ENCODE measurements around the gene PPM1L. TPM values are rescaled to one million over a fixed set of nuclear protein-coding genes. Genes with fewer than 3 reads are reported as not detected.

The PPM1L gene
- total RNA-seq, 1 donor from 2014 or later: 14.1 TPM

DNA sequence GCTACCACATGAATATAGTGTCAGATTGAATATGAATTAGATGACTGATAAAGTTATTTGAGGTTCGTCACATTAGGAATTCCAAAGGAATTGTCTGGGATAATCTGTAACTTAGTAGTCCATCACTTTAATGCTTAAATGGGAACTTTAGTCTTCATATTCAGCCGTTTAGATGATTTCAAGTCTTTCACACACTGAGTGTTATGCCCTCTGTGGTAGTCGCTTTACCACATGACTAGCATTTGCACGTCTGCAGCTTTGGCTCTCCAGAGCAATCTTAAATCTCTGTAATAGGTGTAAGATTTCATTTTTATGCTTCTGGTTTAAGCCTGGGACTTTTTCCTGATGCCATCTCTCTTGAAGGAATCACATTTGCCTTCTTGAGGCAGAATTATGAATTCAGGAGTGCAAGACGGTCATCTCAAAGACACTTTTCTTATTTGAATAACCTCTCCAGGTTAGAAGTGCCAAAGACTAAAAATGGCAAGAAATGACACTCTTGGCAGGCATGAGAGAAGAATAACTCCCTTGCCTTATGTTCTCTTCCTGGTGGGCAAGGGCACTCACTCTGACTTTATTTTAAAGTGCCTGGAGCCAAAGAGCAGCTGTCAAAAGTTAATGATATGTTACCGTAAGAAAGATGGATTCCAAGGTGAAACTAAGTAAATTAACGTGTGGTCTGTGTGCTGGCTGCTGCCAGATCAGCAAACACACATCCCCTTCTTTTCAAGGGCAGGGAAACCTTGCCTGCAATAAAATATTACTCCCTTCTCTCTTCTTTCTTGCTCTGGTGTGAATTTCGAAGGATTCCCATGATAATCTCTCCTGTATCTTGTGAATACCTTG is 195.8 kb downstream of the PPM1L start:
- H3K4me1 ChIP-seq (ENCODE audit: control insufficient read depth in 3 of 3, insufficient read depth in 3 of 3, low read length in 3 of 3): peaks cover 4 to 25% (median 7%) of the 10 kb centered on the region in 3 donors
- no peaks in the 10 kb centered on the region for H3K9me3 ChIP-seq (ENCODE audit: control insufficient read depth in 3 of 3, low read length in 3 of 3)
- no peaks in the 10 kb centered on the region for H3K27me3 ChIP-seq (ENCODE audit: control insufficient read depth in 3 of 3, insufficient read depth in 3 of 3, low read length in 3 of 3)
- H3K9ac ChIP-seq (ENCODE audit: low read depth in 1 of 3, low read length in 3 of 3): peak overlapping the region in 2 of 3 donors; percentile 2 to 25
- no peak overlapping the region for H3K27ac ChIP-seq (ENCODE audit: low read depth, low read length)
- peak overlapping the region in 1 of 3 donors; percentile 3 for H3K4me3 ChIP-seq (ENCODE audit: low read length in 3 of 3)
- H3K36me3 ChIP-seq (ENCODE audit: control insufficient read depth in 3 of 3, insufficient read depth in 3 of 3, low read length in 3 of 3): no peaks in the 10 kb centered on the region

DNA sequence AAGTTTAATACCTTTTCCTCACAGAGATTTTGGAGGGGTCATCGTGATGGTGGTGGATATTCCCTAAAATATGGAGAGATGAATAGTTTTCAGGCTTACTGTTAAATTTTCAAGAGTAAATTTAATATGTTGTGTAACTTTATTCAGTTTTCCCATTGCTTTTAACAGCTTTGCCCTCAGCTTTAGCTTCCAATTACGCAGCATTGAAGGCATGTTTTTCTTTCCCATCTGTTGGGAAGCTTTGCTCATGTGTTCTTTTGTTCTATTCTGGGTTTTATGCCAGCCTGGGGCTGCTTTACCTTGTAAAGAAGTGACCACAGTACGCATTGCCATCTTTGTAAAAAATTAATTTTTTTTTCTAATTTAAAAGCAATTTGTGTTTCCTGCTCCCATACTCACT is 197.7 kb downstream of the PPM1L start:
- Histone ChIP-seq H3K27ac (ENCODE audit: low read depth, low read length) (no peak overlapping the region), H3K9me3 (ENCODE audit: control insufficient read depth in 3 of 3, low read length in 3 of 3) (no peaks in the 10 kb centered on the region), H3K9ac (ENCODE audit: low read depth in 1 of 3, low read length in 3 of 3) (no peak overlapping the region), H3K4me3 (ENCODE audit: low read length in 3 of 3) (no peak overlapping the region), H3K4me1 (ENCODE audit: control insufficient read depth in 3 of 3, insufficient read depth in 3 of 3, low read length in 3 of 3) (peaks cover 4 to 22% (median 7%) of the 10 kb centered on the region in 3 donors), H3K36me3 (ENCODE audit: control insufficient read depth in 3 of 3, insufficient read depth in 3 of 3, low read length in 3 of 3) (no peaks in the 10 kb centered on the region), H3K27me3 (ENCODE audit: control insufficient read depth in 3 of 3, insufficient read depth in 3 of 3, low read length in 3 of 3) (no peaks in the 10 kb centered on the region)

DNA sequence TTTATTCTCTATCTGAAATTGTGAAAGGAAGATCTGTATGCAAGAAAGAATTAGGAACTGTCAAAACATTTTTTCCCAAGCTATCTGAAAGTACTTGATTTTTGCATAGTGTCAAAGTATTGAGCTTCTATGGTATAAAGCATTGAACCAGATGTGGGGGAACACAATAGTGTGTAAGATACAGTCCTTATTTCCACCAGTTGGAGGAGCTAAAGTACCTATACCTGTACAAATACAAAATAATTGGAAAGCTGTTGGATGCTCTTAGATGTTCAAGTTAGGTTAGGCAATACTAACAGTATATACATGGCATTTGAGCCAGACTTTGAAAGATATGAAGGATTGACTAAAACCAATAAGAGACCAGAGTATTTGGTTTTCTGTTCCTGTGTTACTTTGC is 200.8 kb downstream of the PPM1L start:
- H3K27ac ChIP-seq (ENCODE audit: low read depth, low read length): no peak overlapping the region
- H3K36me3 ChIP-seq (ENCODE audit: control insufficient read depth in 3 of 3, insufficient read depth in 3 of 3, low read length in 3 of 3): no peaks in the 10 kb centered on the region
- H3K9me3 ChIP-seq (ENCODE audit: control insufficient read depth in 3 of 3, low read length in 3 of 3): no peaks in the 10 kb centered on the region
- peaks cover 0 to 7% (median 6%) of the 10 kb centered on the region in 3 donors for H3K4me1 ChIP-seq (ENCODE audit: control insufficient read depth in 3 of 3, insufficient read depth in 3 of 3, low read length in 3 of 3)
- H3K27me3 ChIP-seq (ENCODE audit: control insufficient read depth in 3 of 3, insufficient read depth in 3 of 3, low read length in 3 of 3): no peaks in the 10 kb centered on the region
- no peak overlapping the region for H3K4me3 ChIP-seq (ENCODE audit: low read length in 3 of 3)
- no peak overlapping the region for H3K9ac ChIP-seq (ENCODE audit: low read depth in 1 of 3, low read length in 3 of 3)

DNA sequence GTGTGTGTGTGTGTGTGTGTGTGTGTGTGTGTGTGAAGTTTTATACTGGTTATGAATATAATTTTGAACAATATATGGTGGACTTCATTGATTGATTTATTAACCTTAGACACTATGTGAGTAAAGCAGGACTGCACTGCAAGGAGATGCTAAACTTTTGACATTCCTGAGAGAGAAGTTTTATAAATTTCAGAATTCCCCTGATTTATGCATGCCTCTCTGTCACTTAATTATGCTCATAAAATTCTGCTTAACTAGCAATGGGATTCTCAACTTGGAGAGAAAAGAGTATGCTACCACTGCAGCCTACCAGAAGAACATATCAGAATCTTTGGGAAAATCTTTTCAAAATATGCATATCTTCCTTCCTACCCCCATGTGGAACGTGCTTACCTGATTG is 204.5 kb downstream of the PPM1L start:
- Histone ChIP-seq H3K27me3 (ENCODE audit: control insufficient read depth in 3 of 3, insufficient read depth in 3 of 3, low read length in 3 of 3) (no peaks in the 10 kb centered on the region), H3K36me3 (ENCODE audit: control insufficient read depth in 3 of 3, insufficient read depth in 3 of 3, low read length in 3 of 3) (peaks cover 0 to 10% (median 0%) of the 10 kb centered on the region in 3 donors), H3K4me3 (ENCODE audit: low read length in 3 of 3) (no peak overlapping the region), H3K27ac (ENCODE audit: low read depth, low read length) (no peak overlapping the region), H3K9ac (ENCODE audit: low read depth in 1 of 3, low read length in 3 of 3) (no peak overlapping the region), H3K4me1 (ENCODE audit: control insufficient read depth in 3 of 3, insufficient read depth in 3 of 3, low read length in 3 of 3) (no peaks in the 10 kb centered on the region), H3K9me3 (ENCODE audit: control insufficient read depth in 3 of 3, low read length in 3 of 3) (no peaks in the 10 kb centered on the region)

DNA sequence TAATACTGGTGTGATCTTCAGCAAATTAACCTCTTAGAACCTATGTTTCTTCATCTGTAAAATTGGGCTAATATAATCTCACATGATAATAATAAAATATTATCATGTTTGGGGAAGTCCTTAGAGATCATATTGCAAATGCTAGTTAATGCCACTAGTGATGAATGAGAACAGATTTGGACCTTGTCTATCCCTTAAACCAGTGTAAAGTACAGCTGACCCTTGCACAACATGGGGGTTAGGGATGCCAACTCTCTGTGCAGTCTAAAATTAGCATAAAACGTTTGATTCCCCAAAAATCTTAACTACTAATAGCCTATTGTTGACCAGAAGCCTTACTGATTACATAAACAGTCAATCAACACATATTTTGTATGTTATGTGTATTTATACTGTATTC is 207.9 kb downstream of the PPM1L start:
- Histone ChIP-seq H3K27me3 (ENCODE audit: control insufficient read depth in 3 of 3, insufficient read depth in 3 of 3, low read length in 3 of 3) (no peaks in the 10 kb centered on the region), H3K4me1 (ENCODE audit: control insufficient read depth in 3 of 3, insufficient read depth in 3 of 3, low read length in 3 of 3) (peaks cover 0 to 5% (median 0%) of the 10 kb centered on the region in 3 donors), H3K9me3 (ENCODE audit: control insufficient read depth in 3 of 3, low read length in 3 of 3) (no peaks in the 10 kb centered on the region), H3K4me3 (ENCODE audit: low read length in 3 of 3) (no peak overlapping the region), H3K36me3 (ENCODE audit: control insufficient read depth in 3 of 3, insufficient read depth in 3 of 3, low read length in 3 of 3) (peaks cover 0 to 10% (median 0%) of the 10 kb centered on the region in 3 donors), H3K27ac (ENCODE audit: low read depth, low read length) (no peak overlapping the region), H3K9ac (ENCODE audit: low read depth in 1 of 3, low read length in 3 of 3) (no peak overlapping the region)

DNA sequence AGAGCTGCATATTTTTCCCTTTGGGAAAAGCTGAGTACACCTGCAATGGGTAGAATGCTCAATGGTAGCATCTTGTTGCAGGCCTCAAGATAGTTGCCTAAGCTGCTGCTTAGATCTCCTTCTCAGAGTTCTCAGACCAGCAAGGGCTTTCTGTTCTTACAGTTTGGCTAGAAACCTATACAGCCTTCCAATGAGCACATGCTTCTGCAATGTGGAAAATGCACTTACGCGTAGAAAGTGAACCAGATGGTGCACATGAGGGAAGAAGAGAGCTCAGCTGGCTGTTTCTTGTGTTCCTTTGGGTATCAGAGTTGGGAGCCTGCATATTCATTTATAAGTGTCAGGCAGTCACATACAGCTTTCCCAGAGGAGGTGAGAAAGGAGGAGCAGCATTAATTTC is 212.7 kb downstream of the PPM1L start:
- Histone ChIP-seq H3K9me3 (ENCODE audit: control insufficient read depth in 3 of 3, low read length in 3 of 3) (no peaks in the 10 kb centered on the region), H3K36me3 (ENCODE audit: control insufficient read depth in 3 of 3, insufficient read depth in 3 of 3, low read length in 3 of 3) (no peaks in the 10 kb centered on the region), H3K27ac (ENCODE audit: low read depth, low read length) (no peak overlapping the region), H3K4me3 (ENCODE audit: low read length in 3 of 3) (no peak overlapping the region), H3K9ac (ENCODE audit: low read depth in 1 of 3, low read length in 3 of 3) (no peak overlapping the region), H3K4me1 (ENCODE audit: control insufficient read depth in 3 of 3, insufficient read depth in 3 of 3, low read length in 3 of 3) (peaks cover 0 to 5% (median 0%) of the 10 kb centered on the region in 3 donors), H3K27me3 (ENCODE audit: control insufficient read depth in 3 of 3, insufficient read depth in 3 of 3, low read length in 3 of 3) (no peaks in the 10 kb centered on the region)

DNA sequence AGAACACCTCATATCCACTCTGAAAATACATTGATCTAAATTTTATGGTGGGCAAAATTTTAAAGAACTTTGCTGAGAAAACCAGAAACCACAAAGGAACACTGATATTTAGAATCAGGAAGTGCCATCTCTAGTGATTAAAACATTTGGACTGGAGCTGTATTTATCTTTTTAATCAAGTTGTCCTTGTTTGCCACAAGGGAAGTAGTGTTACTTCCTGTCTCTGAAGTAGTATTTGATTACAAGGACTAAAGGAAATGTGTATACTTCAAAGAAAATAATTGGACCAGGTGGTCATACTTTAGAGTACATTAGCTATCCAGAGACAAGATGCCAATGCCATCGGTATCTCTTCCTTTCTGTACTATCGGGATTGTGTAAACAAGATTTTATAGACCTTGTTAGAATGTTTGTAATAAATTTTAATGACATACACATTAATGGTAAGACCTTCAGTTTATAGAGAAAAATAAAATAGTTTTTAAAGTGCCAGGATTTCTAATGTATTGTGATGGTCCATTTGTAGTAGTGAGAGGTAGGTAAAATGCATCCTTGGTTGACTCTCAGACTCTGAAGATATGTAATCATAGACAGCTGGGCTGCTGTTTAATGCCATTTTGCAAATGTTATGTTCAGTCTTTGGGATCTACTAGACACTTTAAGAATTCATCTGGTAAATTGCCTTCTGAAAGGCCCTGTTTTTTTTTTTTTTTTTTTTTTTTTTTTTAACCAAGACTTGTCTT is 217.2 kb downstream of the PPM1L start:
- Histone ChIP-seq H3K4me1 (ENCODE audit: control insufficient read depth in 3 of 3, insufficient read depth in 3 of 3, low read length in 3 of 3) (peaks cover 0 to 5% (median 0%) of the 10 kb centered on the region in 3 donors), H3K36me3 (ENCODE audit: control insufficient read depth in 3 of 3, insufficient read depth in 3 of 3, low read length in 3 of 3) (no peaks in the 10 kb centered on the region), H3K27me3 (ENCODE audit: control insufficient read depth in 3 of 3, insufficient read depth in 3 of 3, low read length in 3 of 3) (no peaks in the 10 kb centered on the region), H3K4me3 (ENCODE audit: low read length in 3 of 3) (no peak overlapping the region), H3K9me3 (ENCODE audit: control insufficient read depth in 3 of 3, low read length in 3 of 3) (no peaks in the 10 kb centered on the region), H3K27ac (ENCODE audit: low read depth, low read length) (no peak overlapping the region), H3K9ac (ENCODE audit: low read depth in 1 of 3, low read length in 3 of 3) (no peak overlapping the region)

DNA sequence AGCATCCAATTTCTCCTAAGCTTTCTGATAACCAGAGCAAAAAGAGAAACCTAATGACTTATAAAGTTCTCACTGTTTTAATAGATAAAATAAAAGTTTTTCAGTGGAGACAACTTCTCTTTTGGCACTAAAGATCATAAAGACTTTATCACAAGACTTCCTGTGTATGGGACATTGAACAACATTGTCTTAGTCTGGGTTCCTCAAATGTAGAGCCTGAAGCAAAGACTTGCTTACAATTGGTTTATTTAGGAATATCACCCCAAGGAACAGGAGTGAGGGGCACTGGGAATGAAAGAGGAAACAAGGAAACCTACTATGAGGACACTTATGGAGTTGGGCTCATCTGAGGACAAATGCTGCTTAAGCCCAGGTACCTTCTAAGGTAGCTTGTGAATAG is 221.7 kb downstream of the PPM1L start:
- H3K4me3 ChIP-seq (ENCODE audit: low read length in 3 of 3): no peak overlapping the region
- H3K27ac ChIP-seq (ENCODE audit: low read depth, low read length): no peak overlapping the region
- H3K4me1 ChIP-seq (ENCODE audit: control insufficient read depth in 3 of 3, insufficient read depth in 3 of 3, low read length in 3 of 3): no peaks in the 10 kb centered on the region
- H3K27me3 ChIP-seq (ENCODE audit: control insufficient read depth in 3 of 3, insufficient read depth in 3 of 3, low read length in 3 of 3): no peaks in the 10 kb centered on the region
- H3K9me3 ChIP-seq (ENCODE audit: control insufficient read depth in 3 of 3, low read length in 3 of 3): no peaks in the 10 kb centered on the region
- no peaks in the 10 kb centered on the region for H3K36me3 ChIP-seq (ENCODE audit: control insufficient read depth in 3 of 3, insufficient read depth in 3 of 3, low read length in 3 of 3)
- H3K9ac ChIP-seq (ENCODE audit: low read depth in 1 of 3, low read length in 3 of 3): no peak overlapping the region

DNA sequence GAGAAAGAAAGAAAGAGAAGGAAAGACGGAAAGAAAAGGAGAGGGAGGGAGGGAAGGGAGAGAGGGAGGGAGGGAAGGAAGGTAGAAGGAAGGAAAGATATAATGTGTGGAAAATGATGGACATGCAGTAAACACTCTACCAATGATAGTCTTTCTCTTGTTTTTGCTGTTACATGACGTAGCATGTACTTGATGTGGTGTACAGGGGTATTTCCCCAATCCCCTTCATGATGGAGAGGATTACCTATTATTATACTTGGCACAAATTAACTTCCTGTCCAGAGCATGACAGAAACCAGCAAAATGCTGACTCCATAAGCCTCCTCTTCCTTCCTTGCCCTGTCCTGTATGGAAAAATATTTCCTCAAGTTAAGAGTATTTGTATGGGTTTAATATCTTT is 224.7 kb downstream of the PPM1L start:
- H3K36me3 ChIP-seq (ENCODE audit: control insufficient read depth in 3 of 3, insufficient read depth in 3 of 3, low read length in 3 of 3): no peaks in the 10 kb centered on the region

More for the DNA sequence above, 224.7 kb downstream of the PPM1L start:
- Histone ChIP-seq H3K4me3 (ENCODE audit: low read length in 3 of 3) (no peak overlapping the region), H3K27ac (ENCODE audit: low read depth, low read length) (peak overlapping the region; percentile 33), H3K9ac (ENCODE audit: low read depth in 1 of 3, low read length in 3 of 3) (no peak overlapping the region), H3K27me3 (ENCODE audit: control insufficient read depth in 3 of 3, insufficient read depth in 3 of 3, low read length in 3 of 3) (no peaks in the 10 kb centered on the region), H3K9me3 (ENCODE audit: control insufficient read depth in 3 of 3, low read length in 3 of 3) (no peaks in the 10 kb centered on the region), H3K4me1 (ENCODE audit: control insufficient read depth in 3 of 3, insufficient read depth in 3 of 3, low read length in 3 of 3) (no peaks in the 10 kb centered on the region)
